Retinal pigment epithelial cell (primary cell): ENCODE measurements around the gene CAPN10.
A peak's percentile ranks its signal among the peaks of the same experiment; 100 is the strongest.
"Not testable (repeated sequence)": the region's sequence is repeated elsewhere in the genome, so short reads cannot be mapped to it uniquely, and the experiment has no call there.

Source experiments
- DNase-seq: peaks from one replicate; pipeline ENCODE4 v3.0.0-alpha.2; 2010; ENCODE audit warnings: low read depth
- H3K4me3 ChIP-seq: 2 replicates; pipeline ENCODE4 v1.5.1; 2011; ENCODE audit warnings: mild to moderate bottlenecking, low read length, control low read depth, moderate library complexity
- CTCF ChIP-seq: conservative IDR thresholded peaks from 2 replicates; pipeline ENCODE4 v1.5.1; 2011; ENCODE audit warnings: low read depth, low read length, control low read depth, inconsistent platforms

Gene CAPN10

GRCh38 chr2:240586198-240586918 is at the start of gene CAPN10:
Gene CAPN10, plus strand, starts transcription at chr2:240586734. Its CDS starts 178 bp downstream, at chr2:240586912.
- no peak for TF ChIP-seq CTCF
- H3K4me3 ChIP-seq: peak within 1 kb of the TSS; percentile 98
- DNase-seq: peak; percentile 74

GRCh38 chr2:240538031-240538780 is 48.3 kb upstream of the CAPN10 start:
- TF ChIP-seq CTCF: no peak
- H3K4me3 ChIP-seq: no peak overlapping the region
- no peak for DNase-seq

GRCh38 chr2:240539101-240539500 is 47.4 kb upstream of the CAPN10 start:
- not testable (repeated sequence) for DNase-seq, H3K4me3 ChIP-seq

GRCh38 chr2:240539906-240540305 is 46.6 kb upstream of the CAPN10 start:
- no peak for TF ChIP-seq CTCF
- no peak for DNase-seq
- no peak overlapping the region for H3K4me3 ChIP-seq

- TF ChIP-seq CTCF: no peak
- H3K4me3 ChIP-seq: no peak overlapping the region
- DNase-seq: no peak
Observed at GRCh38 chr2:240551288-240551687, 35.2 kb upstream of the CAPN10 start.

- no peak overlapping the region for H3K4me3 ChIP-seq
- DNase-seq: no peak
- no peak for TF ChIP-seq CTCF
Observed at GRCh38 chr2:240551811-240552210, 34.7 kb upstream of the CAPN10 start.

- no peak for DNase-seq
- TF ChIP-seq CTCF: no peak
- H3K4me3 ChIP-seq: no peak overlapping the region
Observed at GRCh38 chr2:240553956-240554480, 32.5 kb upstream of the CAPN10 start.
